Measurements from ENCODE around the gene COL15A1.

COL15A1 gene

DNA sequence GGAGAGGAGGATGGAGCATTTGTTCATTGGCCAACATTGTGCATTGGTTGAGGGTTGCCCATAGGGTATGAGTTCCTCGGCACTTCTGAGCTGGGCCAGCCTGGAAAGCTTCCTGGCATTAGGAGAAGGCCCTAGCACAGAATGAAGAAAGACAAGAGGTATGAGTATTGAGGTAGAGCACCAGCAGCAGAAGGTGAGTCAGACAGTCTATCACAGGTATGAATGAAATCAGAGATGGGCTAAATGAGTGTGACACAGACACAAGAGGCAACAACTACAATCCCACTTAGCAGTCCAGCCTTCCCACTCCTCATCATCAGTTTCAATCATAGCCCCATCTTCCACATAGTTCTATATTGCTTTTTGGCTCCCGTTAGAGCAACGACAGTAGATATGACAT is 135.8 kb downstream of the COL15A1 start:
- TF ChIP-seq, protein P1, sequence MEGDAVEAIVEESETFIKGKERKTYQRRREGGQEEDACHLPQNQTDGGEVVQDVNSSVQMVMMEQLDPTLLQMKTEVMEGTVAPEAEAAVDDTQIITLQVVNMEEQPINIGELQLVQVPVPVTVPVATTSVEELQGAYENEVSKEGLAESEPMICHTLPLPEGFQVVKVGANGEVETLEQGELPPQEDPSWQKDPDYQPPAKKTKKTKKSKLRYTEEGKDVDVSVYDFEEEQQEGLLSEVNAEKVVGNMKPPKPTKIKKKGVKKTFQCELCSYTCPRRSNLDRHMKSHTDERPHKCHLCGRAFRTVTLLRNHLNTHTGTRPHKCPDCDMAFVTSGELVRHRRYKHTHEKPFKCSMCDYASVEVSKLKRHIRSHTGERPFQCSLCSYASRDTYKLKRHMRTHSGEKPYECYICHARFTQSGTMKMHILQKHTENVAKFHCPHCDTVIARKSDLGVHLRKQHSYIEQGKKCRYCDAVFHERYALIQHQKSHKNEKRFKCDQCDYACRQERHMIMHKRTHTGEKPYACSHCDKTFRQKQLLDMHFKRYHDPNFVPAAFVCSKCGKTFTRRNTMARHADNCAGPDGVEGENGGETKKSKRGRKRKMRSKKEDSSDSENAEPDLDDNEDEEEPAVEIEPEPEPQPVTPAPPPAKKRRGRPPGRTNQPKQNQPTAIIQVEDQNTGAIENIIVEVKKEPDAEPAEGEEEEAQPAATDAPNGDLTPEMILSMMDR (IDR thresholded peaks at IDR 0.05; ENCODE audit: insufficient read depth, low read depth, low read length, missing control alignments) = no peak
- DNase-seq (ENCODE audit: low read depth) = no peak
- no peak overlapping the region for H3K4me3 ChIP-seq (ENCODE audit: low read depth, low read length)

DNA sequence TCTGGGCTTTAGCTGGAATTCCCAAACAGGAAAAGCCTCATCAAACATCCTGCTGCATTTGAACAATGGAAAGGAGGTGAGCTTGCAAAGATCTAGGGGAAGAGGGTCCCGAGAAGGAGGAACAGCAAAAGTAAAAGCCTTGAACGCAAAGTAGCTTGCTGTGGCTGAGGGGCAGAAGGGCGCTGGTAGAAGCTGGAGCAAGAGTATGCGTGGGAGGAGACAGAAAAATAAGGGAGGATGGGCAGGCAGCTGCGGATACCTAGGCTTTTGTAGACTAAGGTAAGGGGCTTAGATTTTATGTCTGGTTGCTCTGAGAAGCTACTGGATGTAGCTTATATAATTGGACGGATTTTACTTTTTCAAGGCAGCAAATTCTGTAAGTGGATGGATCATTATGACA is 139.3 kb downstream of the COL15A1 start:
- no peak overlapping the region for H3K4me3 ChIP-seq (ENCODE audit: low read depth, low read length)
- DNase-seq (ENCODE audit: low read depth) = no peak
- TF ChIP-seq, protein P1 (IDR thresholded peaks at IDR 0.05; ENCODE audit: insufficient read depth, low read depth, low read length, missing control alignments) = no peak

DNA sequence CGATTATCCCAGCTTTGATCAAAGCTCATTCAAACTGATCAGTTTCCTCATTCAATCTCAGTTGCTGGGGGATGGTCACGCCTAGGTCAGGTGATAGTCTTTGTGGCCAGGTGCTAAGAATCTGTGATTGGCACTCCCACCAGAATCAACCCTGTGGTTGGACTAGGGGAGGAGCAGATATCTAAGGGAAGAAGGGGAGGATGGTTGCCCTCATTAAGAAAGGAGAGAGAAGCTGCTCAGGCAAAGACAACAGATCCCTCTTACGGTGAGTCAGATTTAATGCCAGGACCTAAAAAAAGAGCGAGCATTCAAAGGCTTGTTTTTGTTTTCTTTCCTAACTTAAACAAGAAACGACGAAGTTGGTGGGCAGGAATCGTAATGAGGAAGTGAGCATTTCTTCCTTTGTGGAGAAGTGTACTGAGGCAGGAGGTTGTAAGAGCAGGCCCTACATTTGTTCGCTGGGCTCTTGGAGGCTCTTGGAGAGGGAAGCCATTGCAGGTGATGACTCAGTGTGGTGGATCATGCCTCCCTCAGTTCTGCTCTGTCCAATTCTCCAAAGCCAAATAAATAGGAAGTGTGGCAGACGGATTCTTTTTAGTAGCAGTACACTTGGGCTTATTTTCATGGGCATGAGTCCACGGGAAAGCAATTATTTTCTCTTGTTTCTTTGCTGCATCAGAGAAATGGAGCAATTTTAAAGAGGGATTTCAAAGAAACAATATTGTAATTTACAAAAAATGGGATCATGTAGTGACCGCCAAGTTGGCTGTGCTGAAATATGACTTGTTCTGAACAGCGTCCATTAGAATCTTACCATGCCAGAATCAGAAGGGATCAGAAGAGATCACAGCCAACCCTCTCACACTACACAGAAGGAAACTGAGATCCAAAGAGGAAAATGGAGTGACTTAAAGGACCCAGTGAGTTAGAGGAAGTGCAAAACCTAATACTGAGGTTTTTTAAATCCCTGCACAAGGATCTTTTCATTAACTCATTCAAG is 142.5 kb downstream of the COL15A1 start:
- no peak overlapping the region for H3K4me3 ChIP-seq (ENCODE audit: low read depth, low read length)
- TF ChIP-seq, protein P1 (IDR thresholded peaks at IDR 0.05; ENCODE audit: insufficient read depth, low read depth, low read length, missing control alignments) = no peak
- DNase-seq (ENCODE audit: low read depth) = no peak

DNA sequence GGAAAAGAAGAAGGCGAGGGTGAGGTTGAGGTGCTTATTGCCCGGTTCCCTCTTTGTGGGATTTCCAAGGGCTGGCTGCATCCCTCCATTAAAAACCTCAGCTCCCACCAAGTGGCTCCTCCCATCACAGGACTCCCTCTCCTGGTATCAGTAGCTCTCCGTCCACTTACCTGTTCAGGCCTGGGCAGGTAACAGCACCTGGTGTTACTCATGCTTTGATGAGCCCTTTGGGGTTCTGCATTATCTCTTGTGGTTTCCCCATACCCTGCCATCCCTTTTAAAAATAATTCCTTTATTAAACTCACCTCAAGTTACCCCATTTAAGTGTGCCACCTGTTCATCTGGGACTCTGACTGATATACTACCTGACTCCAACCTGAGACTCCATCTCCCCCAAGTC is 143.8 kb downstream of the COL15A1 start:
- no peak overlapping the region for H3K4me3 ChIP-seq (ENCODE audit: low read depth, low read length)
- no peak for DNase-seq (ENCODE audit: low read depth)
- TF ChIP-seq, protein P1 (IDR thresholded peaks at IDR 0.05; ENCODE audit: insufficient read depth, low read depth, low read length, missing control alignments) = no peak

DNA sequence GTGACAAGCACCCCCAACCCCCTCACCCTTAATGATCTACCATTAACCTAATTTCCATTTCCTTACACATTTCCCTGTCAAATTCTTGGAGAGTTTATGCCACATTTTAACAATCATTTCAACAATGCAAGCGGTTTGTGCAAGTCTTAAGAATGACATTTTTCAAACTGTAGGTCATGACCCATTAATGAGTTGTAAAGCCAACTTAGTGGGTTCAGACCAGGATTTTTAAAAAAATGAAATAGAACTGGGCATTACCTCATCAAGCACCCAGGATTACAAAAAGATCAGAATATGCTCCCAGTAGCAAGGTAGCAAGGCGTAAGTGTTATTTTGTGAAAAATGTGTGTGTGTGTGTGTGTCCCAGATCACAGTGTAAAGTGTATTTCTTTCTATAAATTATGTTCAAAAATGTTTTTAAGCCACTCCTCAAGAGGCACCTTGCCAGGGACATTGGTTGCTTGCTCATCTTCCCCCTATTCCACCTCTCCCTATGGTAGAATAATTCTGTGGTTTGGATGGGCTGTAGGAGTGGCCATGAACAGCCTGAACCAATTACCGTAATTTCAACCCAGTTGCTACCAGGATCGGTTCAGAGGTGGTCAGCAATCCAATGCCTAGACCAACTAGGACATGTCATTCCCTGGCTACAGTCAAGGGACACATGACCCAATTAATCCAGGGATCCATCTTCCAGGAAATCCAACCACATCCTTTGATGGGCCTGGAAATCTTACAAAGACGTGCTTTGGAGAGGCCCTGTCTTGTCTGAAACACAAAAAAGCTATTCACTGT is 146.8 kb downstream of the COL15A1 start:
- TF ChIP-seq, protein P1 (IDR thresholded peaks at IDR 0.05; ENCODE audit: insufficient read depth, low read depth, low read length, missing control alignments) = no peak
- H3K4me3 ChIP-seq (ENCODE audit: low read depth, low read length) = no peak overlapping the region
- DNase-seq (ENCODE audit: low read depth) = no peak

DNA sequence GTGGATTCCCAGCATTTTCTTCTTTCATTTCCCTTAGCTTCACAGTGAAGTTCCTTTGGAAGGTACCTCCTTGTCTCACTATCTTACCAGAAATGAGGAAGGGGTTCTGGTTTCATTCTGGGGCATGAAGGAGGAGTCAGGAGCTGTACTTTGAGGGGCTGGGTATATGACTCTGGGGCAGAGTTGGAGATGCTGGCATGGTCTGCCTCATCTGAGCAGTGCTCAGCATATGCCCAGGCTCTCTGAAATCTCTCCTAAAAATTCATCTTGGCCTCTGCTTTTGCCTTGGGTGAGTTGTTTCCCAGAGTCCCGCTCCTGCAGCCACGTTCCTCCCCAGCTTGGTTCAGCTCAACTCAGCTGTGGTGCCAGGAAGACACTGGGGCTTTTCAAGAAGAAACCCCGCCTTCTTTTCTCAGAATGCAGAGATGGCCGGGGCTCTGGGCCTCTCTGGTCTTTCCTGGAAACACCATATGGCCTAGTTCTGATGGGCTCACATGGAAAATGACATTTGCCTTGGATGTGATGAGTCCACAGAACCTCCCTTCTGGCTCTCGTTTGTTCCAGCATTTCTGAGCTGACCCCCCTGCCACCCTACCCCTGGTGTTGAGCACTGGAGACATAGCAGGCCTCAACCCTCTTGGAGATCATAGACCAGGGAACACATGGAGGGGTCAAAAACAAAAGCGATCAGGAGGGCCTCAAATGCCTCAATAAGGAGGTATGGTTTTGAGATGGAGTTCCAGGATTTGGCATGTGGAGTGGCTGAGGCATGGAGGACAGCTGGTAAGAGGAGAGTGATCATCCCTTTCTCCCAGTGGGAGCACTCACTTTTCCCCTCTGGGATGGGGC is 149.2 kb downstream of the COL15A1 start:
- TF ChIP-seq, protein P1 (IDR thresholded peaks at IDR 0.05; ENCODE audit: insufficient read depth, low read depth, low read length, missing control alignments) = no peak
- no peak overlapping the region for H3K4me3 ChIP-seq (ENCODE audit: low read depth, low read length)
- DNase-seq (ENCODE audit: low read depth) = no peak
